HepG2 (cell line): ENCODE measurements around the gene ANKRD36B.
"Not testable (repeated sequence)": the region's sequence is repeated elsewhere in the genome, so short reads cannot be mapped to it uniquely, and the experiment has no call there.

Source experiments
- CEBPB ChIP-seq: IDR thresholded peaks from 2 replicates; pipeline ENCODE4 v1.6.1; 2011; ENCODE audit warnings: low read depth, low read length, improper control_type of control experiment, borderline replicate concordance
- CREB3 ChIP-seq: sonication (generic); formaldehyde crosslinking; IDR thresholded peaks from 2 replicates; pipeline ENCODE4 v1.5.0; 2020; ENCODE audit warnings: missing genetic modification reagents
- CTCF ChIP-seq: sonication (generic); formaldehyde crosslinking; IDR thresholded peaks from 2 replicates; pipeline ENCODE4 v1.5.0; 2020; ENCODE audit warnings: mild to moderate bottlenecking, missing genetic modification reagents, moderate library complexity
- IRF2 ChIP-seq: IDR thresholded peaks from 2 replicates; pipeline ENCODE4 v1.6.1; 2018; ENCODE audit warnings: missing genetic modification reagents, missing compliant biosample characterization
- NFATC3 ChIP-seq: sonication (generic); formaldehyde crosslinking; IDR thresholded peaks from 2 replicates; pipeline ENCODE4 v1.5.1; 2020; ENCODE audit warnings: mild to moderate bottlenecking, missing genetic modification reagents
- NFE2L2 ChIP-seq: fragments of 150-350 bp; IDR thresholded peaks from 2 replicates; pipeline ENCODE4 v1.6.1; 2014; ENCODE audit warnings: low read length
- PRPF4 ChIP-seq: fragments of 200-400 bp; formaldehyde crosslinking; IDR thresholded peaks from 2 replicates; pipeline ENCODE4 v1.6.1; 2016; ENCODE audit warnings: low read length, low read depth; ENCODE audit not compliant: poor library complexity, severe bottlenecking
- ZBTB10 ChIP-seq: sonication (generic); formaldehyde crosslinking; IDR thresholded peaks from 2 replicates; pipeline ENCODE4 v1.4.0; 2020; ENCODE audit warnings: missing genetic modification reagents, borderline replicate concordance
- ZNF629 ChIP-seq: sonication (generic); formaldehyde crosslinking; conservative IDR thresholded peaks from 2 replicates; pipeline ENCODE4 v1.5.0; 2020; ENCODE audit warnings: missing genetic modification reagents
- ZNF777 ChIP-seq: sonication (generic); formaldehyde crosslinking; IDR thresholded peaks from 2 replicates; pipeline ENCODE4 v1.4.0; 2020; ENCODE audit warnings: missing genetic modification reagents

- TF ChIP-seq PRPF4; CEBPB; ZBTB10 (CRISPR knock-in tag); IRF2 (CRISPR knock-in tag); ZNF629 (CRISPR knock-in tag); CTCF (CRISPR knock-in tag); CREB3 (CRISPR knock-in tag); ZNF777 (CRISPR knock-in tag); NFATC3; NFE2L2: not testable (repeated sequence)
These were observed 39.2 kb downstream of the ANKRD36B start for GRCh38 chr2:97550498-97550897.
